Smooth muscle cell (in vitro differentiated cells): Measurements from ENCODE around the gene LRRC4B. TPM values are rescaled to one million over a fixed set of nuclear protein-coding genes. Genes with fewer than 3 reads are reported as not detected.

Source experiments
- DNase-seq: peaks from one replicate; lab custom pipeline; 2025; ENCODE audit not compliant: unreplicated experiment; lab: John Stamatoyannopoulos, UW
- H2AFZ ChIP-seq: fragments of 200-600 bp; sonication (generic); 2 replicates; pipeline ENCODE4 v1.6.0; 2016; ENCODE audit warnings: antibody characterized with exemption, low read depth, mild to moderate bottlenecking
- H3F3A ChIP-seq: fragments of 200-600 bp; sonication (generic); 2 replicates; pipeline ENCODE4 v1.6.0; 2017; ENCODE audit warnings: antibody characterized with exemption, low read depth
- H3K27ac ChIP-seq: fragments of 200-600 bp; sonication (generic); 2 replicates; pipeline ENCODE4 v1.5.1; 2016; ENCODE audit warnings: low read depth, mild to moderate bottlenecking
- H3K27me3 ChIP-seq: fragments of 200-600 bp; sonication (generic); 2 replicates; pipeline ENCODE4 v1.6.1; 2016; ENCODE audit warnings: low read depth, mild to moderate bottlenecking
- H3K36me3 ChIP-seq: fragments of 200-600 bp; sonication (generic); 2 replicates; pipeline ENCODE4 v1.5.1; 2016; ENCODE audit warnings: low read depth
- H3K4me1 ChIP-seq: fragments of 200-600 bp; sonication (generic); 2 replicates; pipeline ENCODE4 v1.5.1; 2016; ENCODE audit warnings: low read depth
- H3K4me2 ChIP-seq: fragments of 200-600 bp; sonication (generic); 2 replicates; pipeline ENCODE4 v1.6.0; 2016; ENCODE audit warnings: mild to moderate bottlenecking
- H3K4me3 ChIP-seq: fragments of 200-600 bp; sonication (generic); 2 replicates; pipeline ENCODE4 v1.5.1; 2016; ENCODE audit warnings: mild to moderate bottlenecking
- H3K79me2 ChIP-seq: fragments of 200-600 bp; sonication (generic); 2 replicates; pipeline ENCODE4 v1.6.0; 2016; ENCODE audit warnings: low read depth, mild to moderate bottlenecking
- H3K9ac ChIP-seq: fragments of 200-600 bp; sonication (generic); 2 replicates; pipeline ENCODE4 v1.6.0; 2016; ENCODE audit warnings: low read depth
- H3K9me3 ChIP-seq: fragments of 200-600 bp; sonication (generic); replicated peaks from 2 replicates; pipeline ENCODE4 v1.5.1; 2016; ENCODE audit warnings: low read depth
- H4K20me1 ChIP-seq: fragments of 200-600 bp; sonication (generic); 2 replicates; pipeline ENCODE4 v1.6.0; 2016; ENCODE audit warnings: low read depth
- CTCF ChIP-seq: fragments of 200-600 bp; sonication (generic); IDR thresholded peaks from 2 replicates; pipeline ENCODE4 v1.5.1; 2017; ENCODE audit warnings: borderline replicate concordance, mild to moderate bottlenecking, antibody characterized with exemption; ENCODE audit not compliant: insufficient read depth, poor library complexity, severe bottlenecking
- WGBS: methylation state at CpG from one replicate; pipeline ENCODE4 v1.1.7; 2016; ENCODE audit warnings: low lambda C conversion rate; 5-methylcytosine and 5-hydroxymethylcytosine counted together
- polyA plus RNA-seq: library from polyadenylated mRNA; unstranded; fragments of >200 nt; fragmentation: Nextera tagmentation; extraction: Ambion mirVana; gene quantifications from 2 replicates; pipeline ENCODE4 v1.2.1, GENCODE V29; 2016
- total RNA-seq: library from RNA; depleted of rRNA; stranded (reverse); fragments of >200 nt; gene quantifications from 2 replicates; pipeline ENCODE4 v1.2.3, GENCODE V29; 2014

LRRC4B gene
- total and polyA plus RNA-seq, 2 experiments from 2014 or later, result 1.7 to 8.6 TPM

- H3K4me2 ChIP-seq, result peak overlapping the region; percentile 39
These were observed 30.9 kb downstream of the LRRC4B start for GRCh38 chr19:50537306-50537685.

GRCh38 chr19:50536662-50537305 is 31.5 kb downstream of the LRRC4B start:
- WGBS, result 85% methylated on average over 16 of the region's 16 CpGs
- H3K27me3 ChIP-seq, result no peaks in the 10 kb centered on the region
- H4K20me1 ChIP-seq, result no peaks in the 10 kb centered on the region
- H2AFZ ChIP-seq, result no peak overlapping the region
- TF ChIP-seq CTCF, result peak; percentile 10
- no peaks in the 10 kb centered on the region for H3K79me2 ChIP-seq
- no peaks in the 10 kb centered on the region for H3K4me1 ChIP-seq
- peaks cover 3% of the 10 kb centered on the region for H3K9me3 ChIP-seq
- H3K9ac ChIP-seq, result no peak overlapping the region
- DNase-seq, result no peak
- H3F3A ChIP-seq, result no peaks in the 10 kb centered on the region
- no peaks in the 10 kb centered on the region for H3K36me3 ChIP-seq
- no peak overlapping the region for H3K4me3 ChIP-seq
- H3K4me2 ChIP-seq, result no peak overlapping the region
- H3K27ac ChIP-seq, result no peak overlapping the region

More at GRCh38 chr19:50537306-50537685, 30.9 kb downstream of the LRRC4B start:
- no peak for TF ChIP-seq CTCF
- H3K79me2 ChIP-seq, result no peaks in the 10 kb centered on the region
- no peak for DNase-seq
- H3K4me3 ChIP-seq, result no peak overlapping the region
- no peak overlapping the region for H2AFZ ChIP-seq
- no peaks in the 10 kb centered on the region for H3F3A ChIP-seq
- H3K27me3 ChIP-seq, result no peaks in the 10 kb centered on the region
- no peak overlapping the region for H3K9ac ChIP-seq
- H4K20me1 ChIP-seq, result no peaks in the 10 kb centered on the region
- no peaks in the 10 kb centered on the region for H3K36me3 ChIP-seq
- peak overlapping the region; percentile 25 for H3K27ac ChIP-seq
- H3K4me1 ChIP-seq, result no peaks in the 10 kb centered on the region
- peaks cover 3% of the 10 kb centered on the region for H3K9me3 ChIP-seq
- WGBS, result 50% methylated on average over 18 of the region's 18 CpGs

- H3F3A ChIP-seq, result no peaks in the 10 kb centered on the region
- no peaks in the 10 kb centered on the region for H3K36me3 ChIP-seq
- no peak for DNase-seq
- H3K27ac ChIP-seq, result no peak overlapping the region
- H3K27me3 ChIP-seq, result no peaks in the 10 kb centered on the region
- H3K9ac ChIP-seq, result no peak overlapping the region
- 80% methylated on average over 9 of the region's 11 CpGs for WGBS
- no peaks in the 10 kb centered on the region for H3K4me1 ChIP-seq
- TF ChIP-seq CTCF, result no peak
- no peak overlapping the region for H3K4me2 ChIP-seq
- peaks cover 3% of the 10 kb centered on the region for H3K9me3 ChIP-seq
- H4K20me1 ChIP-seq, result no peaks in the 10 kb centered on the region
- H3K4me3 ChIP-seq, result no peak overlapping the region
- H3K79me2 ChIP-seq, result no peaks in the 10 kb centered on the region
- H2AFZ ChIP-seq, result no peak overlapping the region
These were observed 32.5 kb downstream of the LRRC4B start for GRCh38 chr19:50535672-50536187.

- no peak for DNase-seq
- H3K27ac ChIP-seq, result no peak overlapping the region
- 95% methylated on average over 3 of the region's 3 CpGs for WGBS
These were observed 33.8 kb downstream of the LRRC4B start for GRCh38 chr19:50534478-50534877.

More at GRCh38 chr19:50534478-50534877, 33.8 kb downstream of the LRRC4B start:
- Histone ChIP-seq H3K4me3 (no peak overlapping the region), H3F3A (no peaks in the 10 kb centered on the region), H3K36me3 (no peaks in the 10 kb centered on the region), H4K20me1 (no peaks in the 10 kb centered on the region), H2AFZ (no peak overlapping the region), H3K79me2 (no peaks in the 10 kb centered on the region), H3K4me1 (no peaks in the 10 kb centered on the region), H3K4me2 (no peak overlapping the region), H3K9ac (no peak overlapping the region), H3K9me3 (peaks cover 3% of the 10 kb centered on the region), H3K27me3 (no peaks in the 10 kb centered on the region)
- TF ChIP-seq CTCF, result no peak
